GM12878 (cell line): Measurements from ENCODE around the gene MAOA. TPM values are rescaled to one million over a fixed set of nuclear protein-coding genes. Genes with fewer than 3 reads are reported as not detected.

Experiments used
- ATAC-seq: fragments of 200-7000 bp; cut with Tn5 transposase; 3 replicates; pipeline ENCODE4 v1.9.1; 2020; ENCODE audit warnings: mild to moderate bottlenecking, moderate library complexity
- BruUV-seq: library from RNA; stranded (reverse); fragments of 400-500 nt; replicated peaks from 2 replicates; lab custom pipeline; 2021; lab: Mats Ljungman, UMichigan
- CTCF ChIA-PET: fragments of 300-600 bp; sonication (Branson Sonifier 250); formaldehyde crosslinking; extraction: SDS; loops from one replicate; lab custom pipeline; 2021; ENCODE audit warnings: inconsistent platforms; lab: Yijun Ruan, JAX
- POLR2A ChIA-PET: fragments of 350-600 bp; formaldehyde crosslinking; extraction: SDS; loops from one replicate; lab custom pipeline; 2021; ENCODE audit warnings: inconsistent platforms; lab: Charles Lee
- RAD21 ChIA-PET: fragments of 300-600 bp; sonication (Branson Sonifier 250); formaldehyde crosslinking; loops from one replicate; lab custom pipeline; 2023; ENCODE audit warnings: antibody characterized with exemption; ENCODE audit not compliant: unreplicated experiment; lab: Charles Lee
- SMC1A ChIA-PET: fragments of 300-600 bp; sonication (Branson Sonifier 250); formaldehyde crosslinking; loops from one replicate; lab custom pipeline; 2023; ENCODE audit not compliant: unreplicated experiment, uncharacterized antibody; lab: Charles Lee
- DNase-seq: peaks from one replicate; pipeline ENCODE4 v3.0.0-alpha.2; 2011; ENCODE audit warnings: low read depth, low spot score
- FAIRE-seq: peaks from 3 replicates; lab custom pipeline; 2011; peaks lifted over from hg19 to GRCh38; lab: Jason Lieb, UNC
- H2AFZ ChIP-seq: 2 replicates; pipeline ENCODE4 v1.6.0; 2011; ENCODE audit warnings: low read depth, low read length, control low read depth; ENCODE audit not compliant: control insufficient read depth
- H3K27ac ChIP-seq: 2 replicates; pipeline ENCODE4 v1.5.1; 2011; ENCODE audit warnings: control low read depth; ENCODE audit not compliant: control insufficient read depth, insufficient read depth
- H3K27me3 ChIP-seq, 2 experiments: replicated peaks in 1 of 2; 2 replicates each; pipeline versions ENCODE4 v1.6.0 to v1.6.1; 2011; ENCODE audit warnings: low read length in 1 of 2; ENCODE audit not compliant: control insufficient read depth in 2 of 2, insufficient read depth in 2 of 2
- H3K36me3 ChIP-seq, 2 experiments: 2 replicates each; pipeline ENCODE4 v1.5.1; 2011; ENCODE audit warnings: low read length in 1 of 2; ENCODE audit not compliant: control insufficient read depth in 2 of 2, insufficient read depth in 2 of 2
- H3K4me1 ChIP-seq: 2 replicates; pipeline ENCODE4 v1.6.1; 2011; ENCODE audit warnings: mild to moderate bottlenecking, low read length, moderate library complexity, mixed read lengths; ENCODE audit not compliant: control insufficient read depth, insufficient read depth
- H3K4me2 ChIP-seq: 2 replicates; pipeline ENCODE4 v1.6.0; 2011; ENCODE audit warnings: control low read depth; ENCODE audit not compliant: control insufficient read depth, insufficient read depth
- H3K4me3 ChIP-seq: fragments of 200-600 bp; sonication (generic); 2 replicates; pipeline ENCODE4 v1.5.1; 2016
- H3K79me2 ChIP-seq: 2 replicates; pipeline ENCODE4 v1.6.0; 2011; ENCODE audit warnings: low read length; ENCODE audit not compliant: control insufficient read depth, insufficient read depth
- H3K9ac ChIP-seq: 2 replicates; pipeline ENCODE4 v1.8.0; 2011; ENCODE audit warnings: low read length, control low read depth, mixed read lengths; ENCODE audit not compliant: control insufficient read depth, insufficient read depth
- H3K9me3 ChIP-seq: replicated peaks from 3 replicates; pipeline ENCODE4 v1.5.1; 2011; ENCODE audit warnings: mild to moderate bottlenecking, low read length; ENCODE audit not compliant: control insufficient read depth, insufficient read depth
- H4K20me1 ChIP-seq: 2 replicates; pipeline ENCODE4 v1.6.0; 2011; ENCODE audit not compliant: control insufficient read depth, insufficient read depth
- BCL11A ChIP-seq: IDR thresholded peaks from 2 replicates; pipeline ENCODE4 v1.6.1; 2011; ENCODE audit warnings: low read depth, low read length
- CHD4 ChIP-seq: fragments of 200-600 bp; sonication (generic); IDR thresholded peaks from 2 replicates; pipeline ENCODE4 v1.6.1; 2016; ENCODE audit warnings: mild to moderate bottlenecking
- EED ChIP-seq: sonication (generic); IDR thresholded peaks from 2 replicates; pipeline ENCODE4 v1.6.1; 2016; ENCODE audit warnings: antibody characterized with exemption, low read depth
- FOS ChIP-seq: IDR thresholded peaks from 3 replicates; pipeline ENCODE4 v1.6.1; 2011; ENCODE audit warnings: borderline replicate concordance; ENCODE audit not compliant: insufficient read length; ENCODE audit errors: extremely low read depth
- IKZF1 ChIP-seq: fragments of 450-650 bp; conservative IDR thresholded peaks from 2 replicates; pipeline ENCODE4 v1.6.1; 2017; ENCODE audit warnings: antibody characterized with exemption, mild to moderate bottlenecking
- JUND ChIP-seq: IDR thresholded peaks from 2 replicates; pipeline ENCODE4 v1.6.1; 2012; ENCODE audit warnings: low read depth, mild to moderate bottlenecking, low read length, improper control_type of control experiment, moderate library complexity
- PAX8 ChIP-seq: fragments of 450-650 bp; IDR thresholded peaks from 2 replicates; pipeline ENCODE4 v1.6.1; 2017; ENCODE audit warnings: mild to moderate bottlenecking, moderate library complexity
- RBBP5 ChIP-seq: fragments of 200-600 bp; sonication (generic); conservative IDR thresholded peaks from 2 replicates; pipeline ENCODE4 v1.6.1; 2016
- SMARCA5 ChIP-seq: fragments of 450-650 bp; IDR thresholded peaks from 2 replicates; pipeline ENCODE4 v1.6.1; 2017; ENCODE audit warnings: mild to moderate bottlenecking
- ZNF24 ChIP-seq: fragments of 450-650 bp; IDR thresholded peaks from 2 replicates; pipeline ENCODE4 v1.6.1; 2017; ENCODE audit warnings: antibody characterized with exemption, mild to moderate bottlenecking
- in situ Hi-C: fragments of 300-500 bp; cut with MboI; formaldehyde crosslinking; loops from 9 replicates; pipeline ENCODE4 v1.14.3; 2018; ENCODE audit warnings: mixed read lengths
- intact Hi-C: fragments of 100-400 bp; cut with micrococcal nuclease; formaldehyde crosslinking; loops from one replicate; pipeline ENCODE4 v1.14.2; 2022; ENCODE audit not compliant: unreplicated experiment
- polyA plus RNA-seq, 11 experiments: library from polyadenylated mRNA; depleted of rRNA in 4 of 11; unstranded in 6 of 11; stranded (reverse) in 5 of 11; fragments of >200 nt; fragmentation: Nextera tagmentation in 4 of 11; fragmentation: Illumina TruSeq in 1 of 11; extraction: Ambion mirVana in 4 of 11; extraction: Trizol in 1 of 11; gene quantifications; 1 replicate in 1 of 11; 2 replicates in 10 of 11; pipeline versions ENCODE4 v1.2.1 to v1.2.3, GENCODE V29; 2011 to 2016; ENCODE audit warnings: inconsistent platforms in 2 of 11, missing spikeins in 2 of 11, low read depth in 1 of 11
- total RNA-seq, 4 experiments: library from RNA; depleted of rRNA in 3 of 4; stranded (reverse); fragments of >200 nt in 3 of 4; fragmentation: Illumina TruSeq in 1 of 4; extraction: Trizol in 1 of 4; gene quantifications; 2 replicates each; pipeline versions ENCODE4 v1.2.1 to v1.2.3, GENCODE V29; 2013 to 2021
- TF ChIP-seq, protein P1 (sequence below): fragments of 150-350 bp; IDR thresholded peaks from 2 replicates; pipeline ENCODE4 v1.6.1; 2014; ENCODE audit warnings: mild to moderate bottlenecking, low read depth, low read length

MAOA gene
- total and polyA plus RNA-seq, 10 of the 15 experiments (the other 5 are each of a cell fraction or from before 2014, with no cell fraction given) = 0.02 to 0.51 (median 0.08) TPM; not detected in 7

DNA sequence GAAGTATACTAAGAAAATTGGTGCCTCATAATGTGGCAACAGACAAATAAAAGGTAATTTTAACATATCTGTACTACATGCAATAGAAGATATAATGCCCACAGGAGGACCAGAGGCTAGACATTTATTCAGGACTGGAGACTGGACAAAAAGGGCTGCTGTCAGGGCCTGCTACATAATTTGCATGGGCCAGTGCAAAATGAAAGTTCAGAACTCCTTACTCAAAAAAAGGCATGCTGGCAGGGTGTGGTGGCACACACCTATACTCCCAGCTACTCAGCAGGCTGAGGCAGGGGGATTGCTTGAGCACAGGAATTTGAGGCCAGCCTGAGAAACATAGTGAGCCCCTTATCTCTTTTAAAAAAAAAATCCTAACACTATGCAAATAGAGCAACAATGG lies 12.4 kb upstream of the MAOA start:
- ATAC-seq (no peak), DNase-seq (no peak), FAIRE-seq (no peak)
- in situ Hi-C loops (no loop called here), intact Hi-C loops (no loop called here)
- Histone ChIP-seq H3K27me3 (no peaks in the 10 kb centered on the region), H3K79me2 (no peaks in the 10 kb centered on the region), H3K36me3 (no peaks in the 10 kb centered on the region), H3K4me1 (no peaks in the 10 kb centered on the region), H3K4me3 (no peak overlapping the region), H4K20me1 (no peaks in the 10 kb centered on the region), H3K27ac (no peak overlapping the region), H3K4me2 (no peak overlapping the region), H3K9ac (no peak overlapping the region), H3K9me3 (no peaks in the 10 kb centered on the region), H2AFZ (no peak overlapping the region)
- ChIA-PET RAD21 (no interaction called here), CTCF (no interaction called here), SMC1A (no interaction called here), POLR2A (no interaction called here)
- TF ChIP-seq BCL11A = no peak
- TF ChIP-seq JUND = no peak
- TF ChIP-seq CHD4 = no peak
- TF ChIP-seq, protein P1, sequence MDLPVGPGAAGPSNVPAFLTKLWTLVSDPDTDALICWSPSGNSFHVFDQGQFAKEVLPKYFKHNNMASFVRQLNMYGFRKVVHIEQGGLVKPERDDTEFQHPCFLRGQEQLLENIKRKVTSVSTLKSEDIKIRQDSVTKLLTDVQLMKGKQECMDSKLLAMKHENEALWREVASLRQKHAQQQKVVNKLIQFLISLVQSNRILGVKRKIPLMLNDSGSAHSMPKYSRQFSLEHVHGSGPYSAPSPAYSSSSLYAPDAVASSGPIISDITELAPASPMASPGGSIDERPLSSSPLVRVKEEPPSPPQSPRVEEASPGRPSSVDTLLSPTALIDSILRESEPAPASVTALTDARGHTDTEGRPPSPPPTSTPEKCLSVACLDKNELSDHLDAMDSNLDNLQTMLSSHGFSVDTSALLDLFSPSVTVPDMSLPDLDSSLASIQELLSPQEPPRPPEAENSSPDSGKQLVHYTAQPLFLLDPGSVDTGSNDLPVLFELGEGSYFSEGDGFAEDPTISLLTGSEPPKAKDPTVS = no peak
- TF ChIP-seq IKZF1 = no peak
- TF ChIP-seq EED = no peak
- TF ChIP-seq ZNF24 = no peak
- TF ChIP-seq FOS = no peak
- TF ChIP-seq PAX8 = no peak
- TF ChIP-seq SMARCA5 = no peak
- TF ChIP-seq RBBP5 = no peak
- BruUV-seq = no TSS peak
